PC-3 (cell line): ENCODE measurements around the gene SH3D19.

ENCODE experiments used
- EZH2phosphoT487 ChIP-seq: fragments of 300-600 bp; sonication (generic); IDR thresholded peaks from 2 replicates; pipeline ENCODE4 v1.6.1; 2018; ENCODE audit warnings: mild to moderate bottlenecking, antibody characterized with exemption, low read length, borderline replicate concordance
- TF ChIP-seq, protein P1 (sequence below): fragments of 300-600 bp; sonication (generic); conservative IDR thresholded peaks from 2 replicates; pipeline ENCODE4 v1.5.1; 2017; ENCODE audit warnings: antibody characterized with exemption, low read depth, mild to moderate bottlenecking, low read length

DNA sequence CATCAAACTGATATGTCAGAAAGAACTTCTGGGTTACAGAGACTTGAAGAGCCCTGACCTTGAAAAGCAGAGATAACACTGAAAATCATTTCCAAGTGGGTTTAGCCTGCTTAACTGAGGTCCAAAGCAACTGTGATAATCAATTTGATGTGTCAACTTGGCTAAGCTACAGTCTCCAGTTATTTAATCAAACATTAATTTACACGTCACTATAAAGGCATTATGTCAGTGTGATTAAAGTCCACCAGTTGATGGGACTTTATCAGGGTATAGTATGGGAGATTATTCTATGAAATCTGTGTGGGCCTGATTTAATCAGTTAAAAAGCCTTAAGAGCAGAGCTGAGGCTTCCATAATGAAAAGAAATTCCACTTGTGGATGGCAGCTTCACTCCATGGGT, 117.5 kb downstream of the SH3D19 start:
- TF ChIP-seq, protein P1, sequence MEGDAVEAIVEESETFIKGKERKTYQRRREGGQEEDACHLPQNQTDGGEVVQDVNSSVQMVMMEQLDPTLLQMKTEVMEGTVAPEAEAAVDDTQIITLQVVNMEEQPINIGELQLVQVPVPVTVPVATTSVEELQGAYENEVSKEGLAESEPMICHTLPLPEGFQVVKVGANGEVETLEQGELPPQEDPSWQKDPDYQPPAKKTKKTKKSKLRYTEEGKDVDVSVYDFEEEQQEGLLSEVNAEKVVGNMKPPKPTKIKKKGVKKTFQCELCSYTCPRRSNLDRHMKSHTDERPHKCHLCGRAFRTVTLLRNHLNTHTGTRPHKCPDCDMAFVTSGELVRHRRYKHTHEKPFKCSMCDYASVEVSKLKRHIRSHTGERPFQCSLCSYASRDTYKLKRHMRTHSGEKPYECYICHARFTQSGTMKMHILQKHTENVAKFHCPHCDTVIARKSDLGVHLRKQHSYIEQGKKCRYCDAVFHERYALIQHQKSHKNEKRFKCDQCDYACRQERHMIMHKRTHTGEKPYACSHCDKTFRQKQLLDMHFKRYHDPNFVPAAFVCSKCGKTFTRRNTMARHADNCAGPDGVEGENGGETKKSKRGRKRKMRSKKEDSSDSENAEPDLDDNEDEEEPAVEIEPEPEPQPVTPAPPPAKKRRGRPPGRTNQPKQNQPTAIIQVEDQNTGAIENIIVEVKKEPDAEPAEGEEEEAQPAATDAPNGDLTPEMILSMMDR = no peak
- TF ChIP-seq EZH2phosphoT487 = no peak
